ENCODE results near the gene MAPK9.

Gene MAPK9

GRCh38 chr5:180291943-180292831 lies at the start of gene MAPK9:
TSS of gene MAPK9 (minus strand) at chr5:180292083. CDS start at chr5:180280561, 11,522 bp downstream.
- DNase-seq, result peak; percentile 73 to 98 (median 82)
- intact Hi-C loops (cut with DNase I), result loop anchor here (2.0 to 5.0 kb wide), 6 partner anchors 23 to 380 kb away; partner anchors contain the start of gene RASGEF1C

GRCh38 chr5:180341595-180341994 lies 49.7 kb upstream of the MAPK9 start:
- DNase-seq, result peak in 2 of 10 donors; percentile 18 to 23
- intact Hi-C loops (cut with DNase I), result no loop called here

- peak in 3 of 10 donors; percentile 6 to 66 (median 59) for DNase-seq
- intact Hi-C loops (cut with DNase I), result no loop called here
Measured at GRCh38 chr5:180340856-180341255, 49.0 kb upstream of the MAPK9 start.

- DNase-seq, result peak in 1 of 10 donors; percentile 33
- intact Hi-C loops (cut with DNase I), result no loop called here
Measured at GRCh38 chr5:180339583-180340183, 47.8 kb upstream of the MAPK9 start.

- intact Hi-C loops (cut with DNase I), result no loop called here
- peak in 1 of 10 donors; percentile 67 for DNase-seq
Measured at GRCh38 chr5:180338001-180338707, 46.3 kb upstream of the MAPK9 start.

GRCh38 chr5:180336234-180337020 lies 44.5 kb upstream of the MAPK9 start:
- intact Hi-C loops (cut with DNase I), result no loop called here
- peak in 2 of 10 donors; percentile 44 to 71 for DNase-seq

- DNase-seq, result peak in 2 of 10 donors; percentile 47 to 58
- intact Hi-C loops (cut with DNase I), result no loop called here
Measured at GRCh38 chr5:180335614-180336233, 43.8 kb upstream of the MAPK9 start.

- intact Hi-C loops (cut with DNase I), result no loop called here
- peak in 3 of 10 donors; percentile 69 to 81 (median 70) for DNase-seq
Measured at GRCh38 chr5:180334751-180335613, 43.1 kb upstream of the MAPK9 start.

- intact Hi-C loops (cut with DNase I), result no loop called here
- peak in 3 of 10 donors; percentile 21 to 45 (median 35) for DNase-seq
Measured at GRCh38 chr5:180334176-180334575, 42.3 kb upstream of the MAPK9 start.

GRCh38 chr5:180333661-180334060 lies 41.8 kb upstream of the MAPK9 start:
- DNase-seq, result peak in 3 of 10 donors; percentile 49 to 75 (median 62)
- intact Hi-C loops (cut with DNase I), result no loop called here

- no peak for DNase-seq
- intact Hi-C loops (cut with DNase I), result no loop called here
Measured at GRCh38 chr5:180332861-180333260, 41.0 kb upstream of the MAPK9 start.

GRCh38 chr5:180332051-180332517 lies 40.2 kb upstream of the MAPK9 start:
- intact Hi-C loops (cut with DNase I), result no loop called here
- DNase-seq, result peak in 3 of 10 donors; percentile 71 to 85 (median 81)

GRCh38 chr5:180331647-180331950 lies 39.7 kb upstream of the MAPK9 start:
- intact Hi-C loops (cut with DNase I), result no loop called here
- DNase-seq, result peak in 1 of 10 donors; percentile 20

GRCh38 chr5:180330810-180331646 lies 39.1 kb upstream of the MAPK9 start:
- intact Hi-C loops (cut with DNase I), result no loop called here
- DNase-seq, result peak in 3 of 10 donors; percentile 17 to 42 (median 22)

- intact Hi-C loops (cut with DNase I), result no loop called here
- peak in 1 of 10 donors; percentile 7 for DNase-seq
Measured at GRCh38 chr5:180330270-180330648, 38.4 kb upstream of the MAPK9 start.

GRCh38 chr5:180329606-180330269 lies 37.9 kb upstream of the MAPK9 start:
- DNase-seq, result peak in 3 of 10 donors; percentile 30 to 76 (median 39)
- intact Hi-C loops (cut with DNase I), result no loop called here

- DNase-seq, result peak in 2 of 10 donors; percentile 49 to 67
- intact Hi-C loops (cut with DNase I), result no loop called here
Measured at GRCh38 chr5:180329138-180329435, 37.2 kb upstream of the MAPK9 start.

All from posterior cingulate gyrus (tissue), 11 donors.